Measurements from ENCODE around the gene ZNF616. TPM values are rescaled to one million over a fixed set of nuclear protein-coding genes. Genes with fewer than 3 reads are reported as not detected.

The ZNF616 gene
- total RNA-seq, 1 experiment from 2014 or later = 9.7 TPM

DNA sequence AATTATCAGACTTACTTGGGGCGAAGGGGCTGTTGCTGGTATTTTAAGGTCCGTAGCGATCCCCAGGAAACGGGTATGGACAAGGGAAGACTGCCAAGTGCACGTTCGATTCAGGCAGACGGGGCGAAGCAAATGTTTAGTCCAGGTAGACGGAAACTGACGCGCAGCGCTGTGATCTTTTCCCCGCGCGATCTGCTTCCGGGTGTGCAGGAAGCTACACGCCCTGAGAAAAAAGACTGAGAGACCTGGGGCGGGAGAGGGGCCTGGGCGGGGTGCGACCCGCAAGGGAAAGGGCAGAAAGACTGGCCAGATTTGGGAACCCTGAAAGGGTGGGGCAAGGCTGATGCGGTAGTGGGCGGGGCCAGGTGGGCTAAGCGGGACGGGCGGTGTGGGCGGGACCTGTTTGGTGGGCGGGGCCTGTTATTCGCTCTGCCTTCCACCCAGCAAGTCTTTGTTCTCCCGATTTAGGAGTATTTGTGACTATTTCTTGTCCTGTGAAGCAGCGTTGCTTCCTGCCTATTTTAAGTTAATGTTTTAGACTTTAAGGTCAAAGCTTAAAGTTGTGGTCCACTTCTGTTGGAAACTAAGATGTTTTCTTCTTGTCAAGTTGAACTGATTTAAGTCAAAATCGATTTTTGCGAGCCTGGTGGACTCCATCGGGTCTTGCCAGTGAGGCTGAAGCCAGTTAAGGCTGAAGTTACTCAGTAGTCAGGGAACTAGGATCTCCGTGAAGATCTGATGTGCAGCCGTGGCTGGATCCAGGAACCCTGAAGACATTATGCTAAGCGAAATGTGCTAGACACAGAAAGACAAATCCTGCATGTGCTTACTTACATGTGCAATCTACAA lies 31.8 kb upstream of the ZNF616 start, which contains the start of gene ZNF836:
Gene ZNF836, minus strand, starts transcription at position 301 of the 849 bp plus-strand sequence. CDS start 3,549 bp downstream, outside the sequence.
- no peak for ATAC-seq
- ChIA-PET CTCF (no interaction called here), POLR2A (no interaction called here), RAD21 (ENCODE audit: low non-redundant PET in 1 of 2, low total read pairs in 2 of 2, uncharacterized antibody in 2 of 2, unreplicated experiment in 2 of 2) (no interaction called here)
- no peak for DNase-seq (ENCODE audit: low read depth, low spot score)
- no peak within 1 kb of the TSS for H3K27ac ChIP-seq (ENCODE audit: low read depth, low read length)
- no peaks in the 10 kb centered on the region for H3K79me2 ChIP-seq (ENCODE audit: insufficient read depth, low read length)
- no peaks in the 10 kb centered on the region for H3K4me1 ChIP-seq (ENCODE audit: control insufficient read depth in 1 of 2, insufficient read depth in 2 of 2, low read length in 2 of 2)
- no peak within 1 kb of the TSS for H2AFZ ChIP-seq (ENCODE audit: low read depth, low read length, poor library complexity, severe bottlenecking)
- H3K4me2 ChIP-seq (ENCODE audit: low read length) = no peak within 1 kb of the TSS
- H3K4me3 ChIP-seq (replicated peaks in 1 of 2; ENCODE audit: low read depth in 1 of 2, low read length in 2 of 2) = no peak within 1 kb of the TSS
- TF ChIP-seq TCF7L2 (IDR thresholded peaks at IDR 0.05; ENCODE audit: borderline replicate concordance, extremely low read depth, insufficient read depth, insufficient read length) (no peak), EGR1 (IDR thresholded peaks at IDR 0.05; ENCODE audit: low read depth) (no peak), FOSL1 (IDR thresholded peaks at IDR 0.05; ENCODE audit: low read depth) (no peak), EZH2phosphoT487 (IDR thresholded peaks at IDR 0.05; ENCODE audit: borderline replicate concordance) (no peak), JUND (IDR thresholded peaks at IDR 0.05) (no peak), ELF1 (IDR thresholded peaks at IDR 0.05; ENCODE audit: borderline replicate concordance, low read depth) (no peak), ZFX (IDR thresholded peaks at IDR 0.05) (no peak)
- TF ChIP-seq, protein P1, sequence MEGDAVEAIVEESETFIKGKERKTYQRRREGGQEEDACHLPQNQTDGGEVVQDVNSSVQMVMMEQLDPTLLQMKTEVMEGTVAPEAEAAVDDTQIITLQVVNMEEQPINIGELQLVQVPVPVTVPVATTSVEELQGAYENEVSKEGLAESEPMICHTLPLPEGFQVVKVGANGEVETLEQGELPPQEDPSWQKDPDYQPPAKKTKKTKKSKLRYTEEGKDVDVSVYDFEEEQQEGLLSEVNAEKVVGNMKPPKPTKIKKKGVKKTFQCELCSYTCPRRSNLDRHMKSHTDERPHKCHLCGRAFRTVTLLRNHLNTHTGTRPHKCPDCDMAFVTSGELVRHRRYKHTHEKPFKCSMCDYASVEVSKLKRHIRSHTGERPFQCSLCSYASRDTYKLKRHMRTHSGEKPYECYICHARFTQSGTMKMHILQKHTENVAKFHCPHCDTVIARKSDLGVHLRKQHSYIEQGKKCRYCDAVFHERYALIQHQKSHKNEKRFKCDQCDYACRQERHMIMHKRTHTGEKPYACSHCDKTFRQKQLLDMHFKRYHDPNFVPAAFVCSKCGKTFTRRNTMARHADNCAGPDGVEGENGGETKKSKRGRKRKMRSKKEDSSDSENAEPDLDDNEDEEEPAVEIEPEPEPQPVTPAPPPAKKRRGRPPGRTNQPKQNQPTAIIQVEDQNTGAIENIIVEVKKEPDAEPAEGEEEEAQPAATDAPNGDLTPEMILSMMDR (IDR thresholded peaks at IDR 0.05 in 2 of 3, conservative IDR thresholded peaks at IDR 0.05 in 1 of 3; ENCODE audit: borderline replicate concordance in 1 of 3, insufficient read depth in 1 of 3, low read depth in 2 of 3, low read length in 2 of 3) = no peak
- TF ChIP-seq, protein P2, sequence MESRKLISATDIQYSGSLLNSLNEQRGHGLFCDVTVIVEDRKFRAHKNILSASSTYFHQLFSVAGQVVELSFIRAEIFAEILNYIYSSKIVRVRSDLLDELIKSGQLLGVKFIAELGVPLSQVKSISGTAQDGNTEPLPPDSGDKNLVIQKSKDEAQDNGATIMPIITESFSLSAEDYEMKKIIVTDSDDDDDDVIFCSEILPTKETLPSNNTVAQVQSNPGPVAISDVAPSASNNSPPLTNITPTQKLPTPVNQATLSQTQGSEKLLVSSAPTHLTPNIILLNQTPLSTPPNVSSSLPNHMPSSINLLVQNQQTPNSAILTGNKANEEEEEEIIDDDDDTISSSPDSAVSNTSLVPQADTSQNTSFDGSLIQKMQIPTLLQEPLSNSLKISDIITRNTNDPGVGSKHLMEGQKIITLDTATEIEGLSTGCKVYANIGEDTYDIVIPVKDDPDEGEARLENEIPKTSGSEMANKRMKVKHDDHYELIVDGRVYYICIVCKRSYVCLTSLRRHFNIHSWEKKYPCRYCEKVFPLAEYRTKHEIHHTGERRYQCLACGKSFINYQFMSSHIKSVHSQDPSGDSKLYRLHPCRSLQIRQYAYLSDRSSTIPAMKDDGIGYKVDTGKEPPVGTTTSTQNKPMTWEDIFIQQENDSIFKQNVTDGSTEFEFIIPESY (IDR thresholded peaks at IDR 0.05; ENCODE audit: extremely low read depth, insufficient replicate concordance, low read length) = no peak
- H3K9me3 ChIP-seq (ENCODE audit: control insufficient read depth in 1 of 2, insufficient read depth in 1 of 2, low read depth in 1 of 2, low read length in 2 of 2) = peaks cover 0 to 7% of the 10 kb centered on the region in 2 experiments; a peak in 2 of 4 replicates
- BruUV-seq (replicated peaks) = no TSS peak
- no peak within 1 kb of the TSS for H3K9ac ChIP-seq (ENCODE audit: low read length)
- no peaks in the 10 kb centered on the region for H3K27me3 ChIP-seq (ENCODE audit: insufficient read depth, low read length)
- no peaks in the 10 kb centered on the region for H3K9me2 ChIP-seq (ENCODE audit: insufficient read depth)
- intact Hi-C loops (cut with micrococcal nuclease) = no loop called here
- H4K20me1 ChIP-seq (ENCODE audit: insufficient read depth) = no peaks in the 10 kb centered on the region
- no peaks in the 10 kb centered on the region for H3K36me3 ChIP-seq (ENCODE audit: control insufficient read depth in 1 of 2, insufficient read depth in 2 of 2, low read length in 2 of 2)

Measured in HCT116 (cell line).